K562 (cell line): Measurements from ENCODE around the gene AHCYL2. TPM values are rescaled to one million over a fixed set of nuclear protein-coding genes. Genes with fewer than 3 reads are reported as not detected.

Experiments used
- ATAC-seq: fragments of 200-7000 bp; cut with Tn5 transposase; 3 replicates; pipeline ENCODE4 v1.9.1; 2020; ENCODE audit warnings: moderate library complexity
- BruUV-seq: library from RNA; stranded (reverse); fragments of 400-500 nt; replicated peaks from 2 replicates; lab custom pipeline; 2021; lab: Mats Ljungman, UMichigan
- CTCF ChIA-PET: fragments of 300-600 bp; formaldehyde crosslinking; extraction: SDS; loops from one replicate; lab custom pipeline; 2021; ENCODE audit warnings: low intra/inter-chr PET ratio; lab: Yijun Ruan, JAX
- POLR2A ChIA-PET: fragments of 300-600, 350-650 bp; sonication (Branson Sonifier 250); formaldehyde crosslinking; extraction: SDS; loops from one replicate; lab custom pipeline; 2021; ENCODE audit warnings: antibody characterized with exemption, inconsistent platforms; lab: Yijun Ruan, JAX
- DNase-seq, 4 experiments: peaks; one replicate each; pipeline versions ENCODE4 v3.0.0 to v3.0.0-alpha.2; 2011 to 2018; ENCODE audit warnings: low spot score in 3 of 4, mixed read lengths in 3 of 4; ENCODE audit errors: extremely low read depth in 1 of 4
- FAIRE-seq: peaks from 2 replicates; lab custom pipeline; 2011; peaks lifted over from hg19 to GRCh38; lab: Jason Lieb, UNC
- H2AFZ ChIP-seq: 2 replicates; pipeline ENCODE4 v1.6.0; 2011; ENCODE audit warnings: low read depth, low read length, control low read depth, inconsistent platforms
- H3K27ac ChIP-seq: fragments of 200-600 bp; 3 replicates; pipeline ENCODE4 v1.8.0; 2011; ENCODE audit warnings: low read depth, mild to moderate bottlenecking, control low read depth, inconsistent platforms, low read length, moderate library complexity, mixed read lengths; ENCODE audit errors: extremely low read depth
- H3K27me3 ChIP-seq, 2 experiments: fragments of 300-600 bp in 1 of 2; 2 replicates in 1 of 2; 3 replicates in 1 of 2; pipeline versions ENCODE4 v1.6.0 to v1.8.0; 2011; ENCODE audit warnings: inconsistent platforms in 2 of 2, low read length in 2 of 2, mild to moderate bottlenecking in 1 of 2, mixed read lengths in 1 of 2, moderate library complexity in 1 of 2; ENCODE audit not compliant: control insufficient read depth in 2 of 2, insufficient read depth in 2 of 2
- H3K36me3 ChIP-seq: fragments of 300-600 bp; 3 replicates; pipeline ENCODE4 v1.8.0; 2011; ENCODE audit warnings: mild to moderate bottlenecking, low read length, inconsistent platforms; ENCODE audit not compliant: control insufficient read depth, insufficient read depth
- H3K4me1 ChIP-seq, 2 experiments: fragments of 200-600 bp in 1 of 2; replicated peaks in 1 of 2; 2 replicates in 1 of 2; 3 replicates in 1 of 2; pipeline versions ENCODE4 v1.5.1 to v1.8.0; 2011; ENCODE audit warnings: inconsistent platforms in 2 of 2, low read length in 2 of 2, mild to moderate bottlenecking in 1 of 2, mixed read lengths in 1 of 2, moderate library complexity in 1 of 2; ENCODE audit not compliant: control insufficient read depth in 2 of 2, insufficient read depth in 2 of 2
- H3K4me2 ChIP-seq: 2 replicates; pipeline ENCODE4 v1.6.1; 2011; ENCODE audit warnings: low read length, control low read depth, inconsistent platforms, mixed read lengths; ENCODE audit not compliant: insufficient read depth
- H3K4me3 ChIP-seq: fragments of 200-600 bp; sonication (generic), shearing (Covaris generic); 2 replicates; pipeline ENCODE4 v1.5.1; 2016; ENCODE audit warnings: control low read depth, inconsistent platforms
- H3K79me2 ChIP-seq: fragments of 200-600 bp; 3 replicates; pipeline ENCODE4 v1.8.0; 2011; ENCODE audit warnings: low read length, inconsistent platforms; ENCODE audit not compliant: control insufficient read depth, insufficient read depth
- H3K9ac ChIP-seq, 2 experiments: 2 replicates each; pipeline versions ENCODE4 v1.6.0 to v1.6.1; 2011; ENCODE audit warnings: low read depth in 2 of 2, low read length in 2 of 2, control low read depth in 1 of 2, inconsistent platforms in 1 of 2, mild to moderate bottlenecking in 1 of 2, mixed read lengths in 1 of 2; ENCODE audit not compliant: insufficient read depth in 1 of 2
- H3K9me1 ChIP-seq: one replicate; pipeline ENCODE4 v1.6.0; 2011; ENCODE audit warnings: inconsistent platforms, mild to moderate bottlenecking, low read length, moderate library complexity; ENCODE audit not compliant: control insufficient read depth, insufficient read depth
- H3K9me3 ChIP-seq: replicated peaks from 2 replicates; pipeline ENCODE4 v1.5.1; 2011; ENCODE audit warnings: low read depth, low read length, inconsistent platforms; ENCODE audit not compliant: control insufficient read depth, insufficient read depth
- H4K20me1 ChIP-seq: replicated peaks from 2 replicates; pipeline ENCODE4 v1.6.1; 2011; ENCODE audit warnings: low read length, inconsistent platforms, mixed read lengths; ENCODE audit not compliant: control insufficient read depth, insufficient read depth
- CTBP1 ChIP-seq: fragments of 450-650 bp; IDR thresholded peaks from 2 replicates; pipeline ENCODE4 v1.6.1; 2016; ENCODE audit warnings: borderline replicate concordance
- CUX1 ChIP-seq: fragments of 200-800 bp; sonication (Bioruptor generic); IDR thresholded peaks from 2 replicates; pipeline ENCODE4 v1.6.1; 2016; ENCODE audit warnings: missing genetic modification characterization, missing compliant biosample characterization
- EHMT2 ChIP-seq: fragments of 450-650 bp; IDR thresholded peaks from 2 replicates; pipeline ENCODE4 v1.6.1; 2018; ENCODE audit warnings: antibody characterized with exemption
- GATAD2A ChIP-seq: fragments of 450-650 bp; IDR thresholded peaks from 2 replicates; pipeline ENCODE4 v1.6.1; 2017
- KLF6 ChIP-seq: fragments of 250-450 bp; sonication (Bioruptor Pico); IDR thresholded peaks from 2 replicates; pipeline ENCODE4 v1.4.0; 2020; ENCODE audit warnings: mild to moderate bottlenecking, moderate library complexity, borderline replicate concordance
- MCM7 ChIP-seq, 2 experiments: fragments of 450-650 bp; IDR thresholded peaks; 2 replicates each; pipeline ENCODE4 v1.6.1; 2016 to 2018
- POLR2B ChIP-seq: fragments of 450-650 bp; IDR thresholded peaks from 2 replicates; pipeline ENCODE4 v1.6.1; 2018; ENCODE audit warnings: low read depth; ENCODE audit not compliant: partially characterized antibody
- RBM22 ChIP-seq: fragments of 200-400 bp; formaldehyde crosslinking; IDR thresholded peaks from 2 replicates; pipeline ENCODE4 v1.6.1; 2018; ENCODE audit warnings: low read length, low read depth; ENCODE audit not compliant: poor library complexity, severe bottlenecking
- SNIP1 ChIP-seq: fragments of 450-650 bp; IDR thresholded peaks from 2 replicates; pipeline ENCODE4 v1.7.1; 2017; ENCODE audit warnings: low read depth, mild to moderate bottlenecking
- SRSF3 ChIP-seq: fragments of 200-400 bp; formaldehyde crosslinking; IDR thresholded peaks from 2 replicates; pipeline ENCODE4 v1.6.1; 2016; ENCODE audit warnings: mild to moderate bottlenecking, low read length, moderate library complexity; ENCODE audit not compliant: insufficient read depth
- TAF1 ChIP-seq: IDR thresholded peaks from 2 replicates; pipeline ENCODE4 v1.6.1; 2011; ENCODE audit warnings: mild to moderate bottlenecking, low read length, moderate library complexity; ENCODE audit not compliant: insufficient read depth, control insufficient read depth, severe bottlenecking; ENCODE audit errors: extremely low read depth
- ZFP30 ChIP-seq: fragments of 250-450 bp; sonication (Bioruptor Pico); IDR thresholded peaks from 2 replicates; pipeline ENCODE4 v1.8.0; 2022; ENCODE audit warnings: moderate library complexity, mild to moderate bottlenecking, inconsistent platforms, borderline replicate concordance
- ZNF584 ChIP-seq: fragments of 200-800 bp; sonication (Bioruptor generic); IDR thresholded peaks from 2 replicates; pipeline ENCODE4 v1.6.1; 2016; ENCODE audit warnings: low read depth, mild to moderate bottlenecking, missing genetic modification characterization, missing compliant biosample characterization
- ZNF644 ChIP-seq: fragments of 200-800 bp; sonication (Bioruptor generic); IDR thresholded peaks from 2 replicates; pipeline ENCODE4 v1.6.1; 2016; ENCODE audit warnings: low read depth, missing genetic modification characterization, missing compliant biosample characterization
- WGBS: fragments of 100-300 bp; shearing (Covaris generic); methylation state at CpG from one replicate; pipeline ENCODE4 v1.1.6; 2016; ENCODE audit warnings: low coverage, mixed read lengths; ENCODE audit not compliant: insufficient coverage; ENCODE audit errors: missing lambda C conversion rate; 5-methylcytosine and 5-hydroxymethylcytosine counted together
- in situ Hi-C: fragments of 300-500 bp; cut with MboI; formaldehyde crosslinking; loops from 4 replicates; pipeline ENCODE4 v1.15.0; 2018; ENCODE audit warnings: inconsistent platforms, mixed read lengths
- intact Hi-C: fragments of 100-400 bp; cut with micrococcal nuclease; formaldehyde crosslinking; loops from 2 replicates; pipeline ENCODE4 v1.14.2; 2022
- polyA plus RNA-seq, 8 experiments: library from polyadenylated mRNA; depleted of rRNA in 4 of 8; stranded (reverse) in 5 of 8; unstranded in 3 of 8; fragments of >200 nt; fragmentation: Nextera tagmentation in 2 of 8; fragmentation: Illumina TruSeq in 1 of 8; extraction: Ambion mirVana in 2 of 8; extraction: Trizol in 1 of 8; gene quantifications; 2 replicates each; pipeline versions ENCODE4 v1.2.1 to v1.2.3, GENCODE V29; 2011 to 2014; ENCODE audit warnings: inconsistent platforms in 1 of 8, missing spikeins in 1 of 8
- total RNA-seq, 7 experiments: library from RNA; depleted of rRNA in 6 of 7; stranded (reverse); fragments of >200 nt in 6 of 7; fragmentation: Illumina TruSeq in 2 of 7; extraction: Trizol in 2 of 7; gene quantifications; 2 replicates each; pipeline versions ENCODE4 v1.2.1 to v1.2.3, GENCODE V29; 2011 to 2021; ENCODE audit warnings: low replicate concordance in 1 of 7
- TF ChIP-seq, protein P1 (sequence below), 2 experiments: IDR thresholded peaks; 2 replicates each; pipeline ENCODE4 v1.6.1; 2011; ENCODE audit warnings: borderline replicate concordance in 1 of 2, control low read depth in 1 of 2, low read depth in 1 of 2, low read length in 1 of 2, mild to moderate bottlenecking in 1 of 2, mixed read lengths in 1 of 2, moderate library complexity in 1 of 2; ENCODE audit not compliant: insufficient read depth in 1 of 2, insufficient read length in 1 of 2, poor library complexity in 1 of 2, severe bottlenecking in 1 of 2; ENCODE audit errors: extremely low read depth in 1 of 2

AHCYL2 gene
- total and polyA plus RNA-seq, 9 of the 15 experiments (the other 6 are each of a cell fraction or from before 2014, with no cell fraction given): 0.93 to 10.5 (median 5.2) TPM

DNA sequence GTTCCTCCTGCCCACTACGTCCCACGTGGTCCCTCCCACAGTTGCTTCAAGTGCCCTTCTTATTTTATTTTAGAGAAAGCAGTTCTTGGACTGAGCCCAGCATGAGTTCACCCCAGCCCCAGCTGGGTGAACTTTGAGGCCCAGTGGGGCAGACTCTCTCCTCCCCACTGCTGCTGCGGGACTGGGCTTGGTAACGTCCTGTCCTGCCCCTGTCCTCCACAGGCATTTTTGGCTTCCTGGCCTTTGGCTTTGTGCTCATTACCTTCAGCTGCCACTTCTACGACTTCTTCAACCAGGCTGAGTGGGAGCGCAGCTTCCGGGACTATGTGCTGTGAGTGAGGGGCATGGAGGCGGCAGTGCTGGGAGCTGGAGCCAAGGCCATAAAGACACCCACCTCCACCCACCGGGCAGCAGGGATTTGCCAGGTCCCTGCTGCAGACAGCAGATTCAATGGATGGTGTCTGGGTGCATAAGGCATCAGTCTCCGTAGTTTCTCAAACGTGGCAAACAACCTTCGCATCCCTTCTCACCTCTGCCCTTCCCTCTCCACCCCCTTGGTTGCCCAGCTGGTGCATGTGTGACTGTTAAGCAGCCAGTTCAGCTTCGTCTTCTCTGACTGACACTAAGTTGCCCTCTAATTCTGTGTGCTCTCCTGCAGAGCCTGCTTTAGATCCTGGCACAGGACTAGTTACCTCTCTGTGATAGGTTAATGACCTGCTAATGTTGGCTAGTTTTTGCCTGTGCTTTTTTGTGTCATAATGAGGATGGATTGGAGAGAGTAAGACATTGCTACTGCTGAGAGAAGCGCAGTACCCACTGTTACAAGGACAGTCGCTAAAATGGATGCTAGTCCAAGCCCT is 15.5 kb upstream of the AHCYL2 start:
- no peaks in the 10 kb centered on the region for H3K36me3 ChIP-seq
- peaks cover 58 to 83% of the 10 kb centered on the region in 2 experiments for H3K27me3 ChIP-seq
- H3K4me1 ChIP-seq: peaks cover 5 to 12% of the 10 kb centered on the region in 2 experiments; a peak in 3 of 5 replicates
- H3K4me3 ChIP-seq: no peak overlapping the region
- no peaks in the 10 kb centered on the region for H3K9me1 ChIP-seq
- BruUV-seq: no TSS peak
- peak; percentile 57 for FAIRE-seq
- POLR2A ChIA-PET: interaction anchor here (0.9 kb wide), 1 partner anchor 146 kb away, joined by 3 read pairs; no protein-coding TSS in a partner anchor
- H3K9me3 ChIP-seq: no peaks in the 10 kb centered on the region
- H3K9ac ChIP-seq: no peak overlapping the region
- H4K20me1 ChIP-seq: peaks cover 15% of the 10 kb centered on the region
- CTCF ChIA-PET: interaction anchor here (1.3 to 2.4 kb wide), 2 partner anchors 45 to 782 kb away, joined by 4 to 8 read pairs; no protein-coding TSS in a partner anchor
- H3K79me2 ChIP-seq: no peaks in the 10 kb centered on the region
- intact Hi-C loops (no loop called here), in situ Hi-C loops (no loop called here)
- H3K27ac ChIP-seq: no peak overlapping the region
- no peak overlapping the region for H2AFZ ChIP-seq
- ATAC-seq: no peak
- H3K4me2 ChIP-seq: no peak overlapping the region
- 5% methylated on average over 15 of the region's 15 CpGs for WGBS
- no peak for DNase-seq
- TF ChIP-seq GATAD2A: no peak
- no peak for TF ChIP-seq KLF6 (CRISPR knock-in tag)
- no peak for TF ChIP-seq RBM22
- no peak for TF ChIP-seq SRSF3
- TF ChIP-seq MCM7 (IDR thresholded peaks at IDR 0.05): no peak
- no peak for TF ChIP-seq ZNF644
- TF ChIP-seq, protein P1, sequence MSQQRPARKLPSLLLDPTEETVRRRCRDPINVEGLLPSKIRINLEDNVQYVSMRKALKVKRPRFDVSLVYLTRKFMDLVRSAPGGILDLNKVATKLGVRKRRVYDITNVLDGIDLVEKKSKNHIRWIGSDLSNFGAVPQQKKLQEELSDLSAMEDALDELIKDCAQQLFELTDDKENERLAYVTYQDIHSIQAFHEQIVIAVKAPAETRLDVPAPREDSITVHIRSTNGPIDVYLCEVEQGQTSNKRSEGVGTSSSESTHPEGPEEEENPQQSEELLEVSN (IDR thresholded peaks at IDR 0.05; ENCODE audit: borderline replicate concordance in 1 of 2, extremely low read depth in 1 of 2, insufficient read depth in 1 of 2, insufficient read length in 1 of 2, low read depth in 1 of 2, low read length in 1 of 2, poor library complexity in 1 of 2, severe bottlenecking in 1 of 2): no peak
- no peak for TF ChIP-seq POLR2B
- TF ChIP-seq ZFP30 (CRISPR knock-in tag): no peak
- TF ChIP-seq TAF1: no peak
- no peak for TF ChIP-seq EHMT2
- TF ChIP-seq SNIP1: no peak
- no peak for TF ChIP-seq CUX1 (CRISPR knock-in tag)
- TF ChIP-seq ZNF584 (CRISPR knock-in tag): no peak
- TF ChIP-seq CTBP1: no peak
